CD4-positive, alpha-beta T cell treated with Interleukin-12 subunit alpha and Interleukin-12 subunit beta, for 1 hour (primary cell): Measurements from ENCODE around the gene FST.

Experiments
- DNase-seq: peaks from one replicate; pipeline ENCODE4 v3.0.0-alpha.2; 2020

The FST gene

GRCh38 chr5:53476019-53476418 is 4.4 kb upstream of the FST start:
- no peak for DNase-seq

GRCh38 chr5:53476531-53477480 is 3.6 kb upstream of the FST start:
- DNase-seq = no peak

DNA sequence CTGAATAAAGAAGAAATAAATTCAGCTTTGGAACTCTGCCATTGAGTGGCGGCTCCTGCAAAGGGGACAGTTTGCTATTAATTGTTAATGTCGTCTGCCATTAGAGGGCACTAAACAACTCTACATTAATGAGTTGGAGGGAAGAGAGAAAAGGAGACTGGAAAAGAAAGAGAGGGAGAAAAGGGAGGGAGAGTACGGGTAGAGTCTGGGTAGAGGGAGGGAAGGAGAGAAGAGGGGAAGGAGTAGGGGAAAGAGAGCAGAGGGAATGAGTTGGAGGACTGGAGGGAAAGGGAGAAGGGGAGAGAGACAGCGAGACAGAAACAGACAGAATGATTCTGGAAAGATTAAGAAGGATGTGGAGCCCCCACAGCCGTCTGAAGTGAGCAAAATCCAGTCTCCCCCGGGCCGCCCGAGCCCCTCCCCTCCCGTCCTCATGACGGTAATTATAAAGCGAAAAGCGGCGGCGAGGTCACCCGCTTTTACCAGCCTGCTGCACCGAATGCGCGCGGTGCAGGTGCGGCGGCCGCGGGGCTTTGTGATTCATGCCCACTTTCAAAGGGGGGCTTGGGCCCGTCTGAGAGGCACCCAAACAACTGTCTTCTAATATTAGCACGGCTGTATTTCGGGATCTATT is 1.9 kb upstream of the FST start:
- DNase-seq = peak; percentile 32

DNA sequence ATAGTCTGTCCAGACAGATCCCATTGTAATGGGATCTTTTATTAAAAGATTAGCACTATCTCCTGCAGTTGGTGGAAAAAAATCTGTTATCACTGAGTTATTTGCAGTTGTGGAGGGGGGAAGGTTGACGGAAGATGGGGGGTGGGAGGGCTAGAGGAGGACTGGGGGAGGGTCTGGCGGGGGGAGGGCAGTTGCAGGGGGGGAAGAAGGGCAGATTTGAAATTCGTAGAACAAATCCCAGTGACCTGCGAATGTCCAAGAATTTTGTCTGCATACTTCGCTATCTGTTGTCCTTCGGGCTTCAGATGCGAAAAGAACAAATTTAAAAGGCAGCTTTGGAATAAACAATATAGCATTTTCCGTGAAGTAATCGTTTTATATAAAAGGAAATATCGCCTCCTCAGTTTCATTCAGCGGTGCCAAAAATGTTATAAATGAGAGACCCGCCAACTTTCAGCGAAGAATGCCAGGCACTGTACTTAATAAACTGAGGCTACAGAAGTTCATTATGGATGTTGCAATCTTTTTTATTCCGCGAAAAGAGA is 1.3 kb upstream of the FST start:
- no peak for DNase-seq

- DNase-seq = peak; percentile 27
Observed at GRCh38 chr5:53479590-53480415, 626 bp upstream of the FST start.

GRCh38 chr5:53481159-53481886 is 894 bp downstream of the FST start:
- DNase-seq = no peak

- peak; percentile 52 for DNase-seq
Observed at GRCh38 chr5:53481887-53482716, 1.7 kb downstream of the FST start.

- DNase-seq = no peak
Observed at GRCh38 chr5:53482717-53483638, 2.5 kb downstream of the FST start.

- DNase-seq = no peak
Observed at GRCh38 chr5:53487436-53487835, 7.0 kb downstream of the FST start.

- no peak for DNase-seq
Observed at GRCh38 chr5:53488195-53488722, 7.8 kb downstream of the FST start.

GRCh38 chr5:53490747-53491146 is 10.3 kb downstream of the FST start:
- DNase-seq = no peak

DNA sequence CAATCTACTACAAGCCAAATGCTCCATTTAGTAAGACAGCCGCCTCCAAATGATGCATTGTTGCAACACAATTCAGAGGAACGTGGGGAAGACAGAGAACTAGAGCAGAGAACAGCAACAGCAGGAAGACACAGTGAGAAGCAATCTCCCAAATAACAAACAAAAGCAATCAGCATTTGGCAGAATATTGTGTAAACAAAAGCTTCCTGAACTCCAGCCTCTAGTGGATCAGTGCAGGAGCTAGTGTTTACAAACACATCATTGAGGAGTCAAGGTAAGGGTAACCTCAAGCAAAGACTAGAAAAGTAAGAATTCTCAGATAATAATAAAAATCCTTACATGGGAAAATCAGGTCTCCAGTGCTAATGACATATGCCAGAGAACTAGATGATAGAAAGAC is 20.6 kb downstream of the FST start:
- DNase-seq = no peak

GRCh38 chr5:53503562-53504218 is 23.3 kb downstream of the FST start:
- DNase-seq = no peak

DNA sequence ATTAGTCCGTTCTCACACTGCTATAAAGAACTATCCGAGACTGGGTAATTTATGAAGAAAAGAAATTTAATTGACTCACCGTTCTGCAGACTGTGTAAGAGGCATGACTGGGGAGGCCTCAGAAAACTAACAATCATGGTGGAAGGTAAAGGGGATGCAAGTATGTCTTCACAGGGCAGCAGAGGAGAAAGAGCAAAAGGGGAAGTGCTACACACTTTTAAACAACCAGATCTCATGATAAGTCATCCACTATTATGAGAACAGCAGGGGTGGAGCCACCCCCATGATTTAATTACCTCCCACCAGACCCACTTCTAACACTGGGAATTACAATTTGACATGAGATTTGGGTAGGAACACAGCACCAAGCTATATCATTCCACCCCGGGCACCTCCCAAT is 26.6 kb downstream of the FST start:
- DNase-seq = no peak

DNA sequence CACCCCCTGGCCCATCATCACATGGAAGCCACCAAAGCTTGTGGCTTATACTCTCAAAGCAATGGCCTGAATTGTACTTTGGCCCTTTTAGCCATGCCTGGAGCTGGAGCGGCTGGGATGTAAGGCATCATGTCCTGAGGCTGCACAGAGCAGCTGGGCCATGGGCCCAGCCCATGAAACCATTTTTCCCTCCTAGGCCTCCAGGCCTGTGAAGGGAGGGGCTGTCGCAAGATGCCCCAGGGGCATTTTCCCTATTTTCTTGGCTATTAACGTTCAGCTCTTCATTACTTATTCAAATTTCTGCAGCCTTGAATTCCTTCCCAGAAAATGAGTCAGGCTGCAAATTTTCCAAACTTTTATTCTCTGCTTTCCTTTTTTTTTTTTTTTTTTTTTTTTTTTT is 27.7 kb downstream of the FST start:
- no peak for DNase-seq

GRCh38 chr5:53512539-53512938 is 32.1 kb downstream of the FST start:
- no peak for DNase-seq

DNA sequence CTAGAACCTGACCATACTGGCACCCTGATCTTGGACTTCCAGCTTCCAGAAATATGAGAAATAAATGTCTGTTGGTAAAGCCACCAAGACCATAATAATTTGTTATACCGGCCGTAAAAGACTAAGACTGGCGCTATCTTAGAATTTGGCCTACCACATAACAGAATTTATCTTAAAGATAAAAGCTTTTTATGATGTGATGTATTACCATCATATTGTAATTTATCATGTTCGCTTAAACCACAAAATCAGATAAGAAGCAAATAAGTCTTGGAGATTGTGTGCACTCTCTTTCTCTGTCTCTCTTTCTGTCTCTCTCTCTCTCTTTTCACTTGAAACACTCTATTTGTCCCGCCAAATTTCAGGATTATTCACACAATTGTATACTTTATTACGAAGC is 35.6 kb downstream of the FST start:
- no peak for DNase-seq

- no peak for DNase-seq
Observed at GRCh38 chr5:53520813-53521212, 40.4 kb downstream of the FST start.
